ENCODE results near the gene CRY2.

Gene CRY2

GRCh38 chr11:45860764-45861510 is 13.7 kb downstream of the CRY2 start:
- Histone ChIP-seq H3K36me3 (peaks cover 35% of the 10 kb centered on the region), H3K4me3 (ENCODE audit: low read depth, low read length) (no peak overlapping the region), H3K27me3 (ENCODE audit: insufficient read depth, low read depth, severe bottlenecking) (no peaks in the 10 kb centered on the region), H3K9me3 (ENCODE audit: severe bottlenecking) (no peaks in the 10 kb centered on the region), H3K27ac (no peak overlapping the region)
- DNase-seq, result no peak
- TF ChIP-seq CTCF (IDR thresholded peaks at IDR 0.05; ENCODE audit: low read depth, low read length), result no peak

- no peak for TF ChIP-seq CTCF (IDR thresholded peaks at IDR 0.05; ENCODE audit: low read depth, low read length)
- no peak overlapping the region for H3K27ac ChIP-seq
- H3K9me3 ChIP-seq (ENCODE audit: severe bottlenecking), result no peaks in the 10 kb centered on the region
- no peak for DNase-seq
- no peak overlapping the region for H3K4me3 ChIP-seq (ENCODE audit: low read depth, low read length)
- peaks cover 41% of the 10 kb centered on the region for H3K36me3 ChIP-seq
- no peaks in the 10 kb centered on the region for H3K27me3 ChIP-seq (ENCODE audit: insufficient read depth, low read depth, severe bottlenecking)
Measured at GRCh38 chr11:45864041-45864440, 16.8 kb downstream of the CRY2 start.

GRCh38 chr11:45869551-45869950 is 22.3 kb downstream of the CRY2 start:
- no peak overlapping the region for H3K27ac ChIP-seq
- no peak for DNase-seq
- no peaks in the 10 kb centered on the region for H3K27me3 ChIP-seq (ENCODE audit: insufficient read depth, low read depth, severe bottlenecking)
- peaks cover 51% of the 10 kb centered on the region for H3K36me3 ChIP-seq
- no peak overlapping the region for H3K4me3 ChIP-seq (ENCODE audit: low read depth, low read length)
- no peak for TF ChIP-seq CTCF (IDR thresholded peaks at IDR 0.05; ENCODE audit: low read depth, low read length)
- H3K9me3 ChIP-seq (ENCODE audit: severe bottlenecking), result no peaks in the 10 kb centered on the region

- Histone ChIP-seq H3K27me3 (ENCODE audit: insufficient read depth, low read depth, severe bottlenecking) (no peaks in the 10 kb centered on the region), H3K36me3 (peaks cover 51% of the 10 kb centered on the region), H3K9me3 (ENCODE audit: severe bottlenecking) (no peaks in the 10 kb centered on the region), H3K27ac (no peak overlapping the region), H3K4me3 (ENCODE audit: low read depth, low read length) (no peak overlapping the region)
- TF ChIP-seq CTCF (IDR thresholded peaks at IDR 0.05; ENCODE audit: low read depth, low read length), result no peak
- no peak for DNase-seq
Measured at GRCh38 chr11:45870706-45871105, 23.4 kb downstream of the CRY2 start.

- H3K4me3 ChIP-seq (ENCODE audit: low read depth, low read length), result no peak overlapping the region
- no peak for DNase-seq
- H3K36me3 ChIP-seq, result peaks cover 51% of the 10 kb centered on the region
- TF ChIP-seq CTCF (IDR thresholded peaks at IDR 0.05; ENCODE audit: low read depth, low read length), result no peak
- H3K9me3 ChIP-seq (ENCODE audit: severe bottlenecking), result no peaks in the 10 kb centered on the region
- H3K27me3 ChIP-seq (ENCODE audit: insufficient read depth, low read depth, severe bottlenecking), result no peaks in the 10 kb centered on the region
- no peak overlapping the region for H3K27ac ChIP-seq
Measured at GRCh38 chr11:45871638-45872037, 24.4 kb downstream of the CRY2 start.

All from WERI-Rb-1 (cell line).